Loucy (cell line): Measurements from ENCODE around the gene PRAC2.

Experiments
- H2AFZ ChIP-seq: fragments of 200-600 bp; sonication (generic); 2 replicates; pipeline ENCODE4 v1.6.0; 2016; ENCODE audit warnings: antibody characterized with exemption, mild to moderate bottlenecking, low read length, moderate library complexity
- H3F3A ChIP-seq: fragments of 200-600 bp; 2 replicates; pipeline ENCODE4 v1.6.0; 2016; ENCODE audit warnings: antibody characterized with exemption, low read depth, mild to moderate bottlenecking
- H3K27me3 ChIP-seq: fragments of 200-600 bp; sonication (generic); 2 replicates; pipeline ENCODE4 v1.6.1; 2014; ENCODE audit warnings: low read length, mild to moderate bottlenecking; ENCODE audit not compliant: insufficient read depth, poor library complexity, severe bottlenecking
- H3K36me3 ChIP-seq: fragments of 200-600 bp; sonication (generic); 2 replicates; pipeline ENCODE4 v1.6.1; 2016; ENCODE audit warnings: low read length; ENCODE audit not compliant: insufficient read depth
- H3K4me1 ChIP-seq: fragments of 200-600 bp; sonication (generic); 2 replicates; pipeline ENCODE4 v1.5.1; 2014; ENCODE audit warnings: low read length, mild to moderate bottlenecking; ENCODE audit not compliant: insufficient read depth, poor library complexity, severe bottlenecking
- H3K4me2 ChIP-seq: fragments of 200-600 bp; sonication (generic); 2 replicates; pipeline ENCODE4 v1.6.0; 2014; ENCODE audit warnings: antibody characterized with exemption, low read length, low read depth, mild to moderate bottlenecking; ENCODE audit not compliant: poor library complexity, severe bottlenecking
- H3K4me3 ChIP-seq: fragments of 200-600 bp; sonication (generic); 2 replicates; pipeline ENCODE4 v1.5.1; 2014; ENCODE audit warnings: low read length, mild to moderate bottlenecking, mixed read lengths; ENCODE audit not compliant: poor library complexity, severe bottlenecking
- H3K79me2 ChIP-seq: fragments of 200-600 bp; sonication (generic); 2 replicates; pipeline ENCODE4 v1.6.1; 2014; ENCODE audit warnings: low read length; ENCODE audit not compliant: insufficient read depth
- H3K9ac ChIP-seq: fragments of 200-600 bp; sonication (generic); 2 replicates; pipeline ENCODE4 v1.6.0; 2014; ENCODE audit warnings: mild to moderate bottlenecking, low read depth, low read length, moderate library complexity; ENCODE audit not compliant: poor library complexity, severe bottlenecking
- H3K9me2 ChIP-seq: fragments of 200-600 bp; sonication (generic); replicated peaks from 2 replicates; pipeline ENCODE4 v1.6.1; 2016; ENCODE audit warnings: low read depth, low read length, mixed read lengths
- H3K9me3 ChIP-seq: fragments of 200-600 bp; sonication (generic); 2 replicates; pipeline ENCODE4 v1.6.1; 2014; ENCODE audit warnings: mild to moderate bottlenecking, antibody characterized with exemption, low read length, low read depth; ENCODE audit not compliant: insufficient read depth
- H4K20me1 ChIP-seq: fragments of 200-600 bp; sonication (generic); 2 replicates; pipeline ENCODE4 v1.6.0; 2014; ENCODE audit warnings: antibody characterized with exemption, low read length, mild to moderate bottlenecking; ENCODE audit not compliant: insufficient read depth, poor library complexity, severe bottlenecking
- CTCF ChIP-seq: fragments of 200-600 bp; sonication (generic); conservative IDR thresholded peaks from 2 replicates; pipeline ENCODE4 v1.5.1; 2014; ENCODE audit warnings: mild to moderate bottlenecking, antibody characterized with exemption, low read length
- EZH2phosphoT487 ChIP-seq: fragments of 200-600 bp; IDR thresholded peaks from 2 replicates; pipeline ENCODE4 v1.6.1; 2018; ENCODE audit warnings: antibody characterized with exemption, mild to moderate bottlenecking, moderate library complexity, borderline replicate concordance

PRAC2 gene

DNA sequence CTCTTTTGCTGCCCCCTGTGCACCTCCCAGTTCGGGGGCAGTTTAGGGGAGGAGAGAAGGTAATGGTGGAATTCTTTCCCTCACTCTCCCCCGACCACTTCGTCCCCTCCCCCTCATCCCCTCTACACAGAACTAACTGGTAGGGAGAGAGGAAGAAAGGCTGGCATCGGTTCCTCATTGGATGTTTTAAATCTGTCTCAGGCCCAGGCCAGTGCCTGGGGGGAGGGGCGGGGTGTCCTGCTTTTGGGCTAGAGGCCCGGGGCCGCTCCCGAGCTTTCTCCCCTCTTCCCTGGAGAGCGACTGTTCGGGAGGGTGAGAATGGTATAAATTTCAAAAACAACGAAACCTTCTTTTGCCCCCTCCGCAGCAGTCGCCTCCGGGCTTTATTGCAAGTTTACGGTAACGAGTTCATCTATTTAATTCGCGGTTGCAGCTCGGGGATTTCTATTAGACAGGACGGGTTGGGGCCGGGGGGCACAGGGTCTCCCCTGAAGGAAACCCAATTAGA lies at the start of gene PRAC2:
Gene PRAC2, plus strand, starts transcription at position 271 of the 508 bp plus-strand sequence. CDS start 1,226 bp downstream, outside the sequence.
- no peaks in the 10 kb centered on the region for H3K9me3 ChIP-seq
- no peaks in the 10 kb centered on the region for H3K36me3 ChIP-seq
- no peak for TF ChIP-seq CTCF
- TF ChIP-seq EZH2phosphoT487, result no peak
- no peak within 1 kb of the TSS for H3K9ac ChIP-seq
- H3K27me3 ChIP-seq, result no peaks in the 10 kb centered on the region
- no peaks in the 10 kb centered on the region for H3F3A ChIP-seq
- no peaks in the 10 kb centered on the region for H4K20me1 ChIP-seq
- H3K4me3 ChIP-seq, result no peak within 1 kb of the TSS
- no peaks in the 10 kb centered on the region for H3K79me2 ChIP-seq
- no peak within 1 kb of the TSS for H3K4me2 ChIP-seq
- H3K4me1 ChIP-seq, result no peaks in the 10 kb centered on the region
- no peak within 1 kb of the TSS for H2AFZ ChIP-seq
- no peaks in the 10 kb centered on the region for H3K9me2 ChIP-seq

DNA sequence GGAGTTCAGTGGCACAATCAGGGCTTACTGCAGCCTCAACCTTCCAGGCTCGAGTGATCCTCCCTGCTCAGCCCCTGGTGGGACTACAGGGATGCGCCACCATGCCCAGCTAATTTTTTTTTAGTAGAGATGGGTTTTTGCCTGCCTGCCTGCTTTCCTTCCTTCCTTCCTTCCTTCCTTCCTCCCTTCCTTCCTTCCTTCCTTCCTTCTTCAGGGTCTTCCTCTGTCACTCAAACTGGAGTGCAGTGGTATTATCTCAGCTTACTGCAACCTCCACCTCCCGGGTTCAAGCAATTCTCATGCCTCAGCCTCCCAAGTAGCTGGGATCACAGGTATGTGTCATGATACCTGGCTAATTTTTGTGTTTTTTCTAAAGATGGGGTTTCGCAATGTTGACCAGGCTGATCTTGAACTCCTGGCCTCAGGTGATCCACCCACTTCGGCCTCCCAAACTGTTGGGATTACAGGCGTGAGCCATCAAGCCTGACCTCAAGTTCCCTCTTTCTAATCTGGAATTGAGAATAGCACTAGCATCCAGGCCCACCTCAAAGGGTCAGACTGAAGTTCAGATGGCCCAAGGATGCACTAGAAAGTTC lies 45.9 kb upstream of the PRAC2 start:
- H3K4me1 ChIP-seq, result no peaks in the 10 kb centered on the region
- no peaks in the 10 kb centered on the region for H3K27me3 ChIP-seq
- peaks cover 41% of the 10 kb centered on the region; the same call in 1 of the 2 replicates for H3K36me3 ChIP-seq
- no peaks in the 10 kb centered on the region for H3K9me3 ChIP-seq
- H3K9me2 ChIP-seq, result no peaks in the 10 kb centered on the region
- TF ChIP-seq CTCF (no peak), EZH2phosphoT487 (no peak)
- peaks cover 1% of the 10 kb centered on the region for H4K20me1 ChIP-seq
- no peak overlapping the region for H2AFZ ChIP-seq
- H3K79me2 ChIP-seq, result peaks cover 32% of the 10 kb centered on the region
- no peaks in the 10 kb centered on the region for H3F3A ChIP-seq
- no peak overlapping the region for H3K4me2 ChIP-seq
- H3K4me3 ChIP-seq, result no peak overlapping the region
- no peak overlapping the region for H3K9ac ChIP-seq

- no peak for TF ChIP-seq EZH2phosphoT487
- TF ChIP-seq CTCF, result peak; percentile 18; the same call in 1 of the 2 replicates
- Histone ChIP-seq H3F3A (no peaks in the 10 kb centered on the region), H4K20me1 (no peaks in the 10 kb centered on the region), H3K4me1 (no peaks in the 10 kb centered on the region), H3K4me3 (no peak overlapping the region), H3K4me2 (no peak overlapping the region), H3K9me2 (no peaks in the 10 kb centered on the region), H3K79me2 (peaks cover 20% of the 10 kb centered on the region; the same call in 1 of the 2 replicates), H3K36me3 (peaks cover 42% of the 10 kb centered on the region; the same call in 1 of the 2 replicates), H3K9ac (no peak overlapping the region), H2AFZ (no peak overlapping the region), H3K9me3 (no peaks in the 10 kb centered on the region), H3K27me3 (no peaks in the 10 kb centered on the region)
These were observed 44.6 kb upstream of the PRAC2 start for GRCh38 chr17:48678141-48678971.
